NCI-H1417 (cell line): ENCODE data around the gene EHMT1.
A peak's percentile ranks its signal among the peaks of the same experiment; 100 is the strongest.

Source experiments
- DNase-seq, 3 experiments: peaks; one replicate each; lab custom pipeline; 2025; lab: John Stamatoyannopoulos, UW

The EHMT1 gene

DNA sequence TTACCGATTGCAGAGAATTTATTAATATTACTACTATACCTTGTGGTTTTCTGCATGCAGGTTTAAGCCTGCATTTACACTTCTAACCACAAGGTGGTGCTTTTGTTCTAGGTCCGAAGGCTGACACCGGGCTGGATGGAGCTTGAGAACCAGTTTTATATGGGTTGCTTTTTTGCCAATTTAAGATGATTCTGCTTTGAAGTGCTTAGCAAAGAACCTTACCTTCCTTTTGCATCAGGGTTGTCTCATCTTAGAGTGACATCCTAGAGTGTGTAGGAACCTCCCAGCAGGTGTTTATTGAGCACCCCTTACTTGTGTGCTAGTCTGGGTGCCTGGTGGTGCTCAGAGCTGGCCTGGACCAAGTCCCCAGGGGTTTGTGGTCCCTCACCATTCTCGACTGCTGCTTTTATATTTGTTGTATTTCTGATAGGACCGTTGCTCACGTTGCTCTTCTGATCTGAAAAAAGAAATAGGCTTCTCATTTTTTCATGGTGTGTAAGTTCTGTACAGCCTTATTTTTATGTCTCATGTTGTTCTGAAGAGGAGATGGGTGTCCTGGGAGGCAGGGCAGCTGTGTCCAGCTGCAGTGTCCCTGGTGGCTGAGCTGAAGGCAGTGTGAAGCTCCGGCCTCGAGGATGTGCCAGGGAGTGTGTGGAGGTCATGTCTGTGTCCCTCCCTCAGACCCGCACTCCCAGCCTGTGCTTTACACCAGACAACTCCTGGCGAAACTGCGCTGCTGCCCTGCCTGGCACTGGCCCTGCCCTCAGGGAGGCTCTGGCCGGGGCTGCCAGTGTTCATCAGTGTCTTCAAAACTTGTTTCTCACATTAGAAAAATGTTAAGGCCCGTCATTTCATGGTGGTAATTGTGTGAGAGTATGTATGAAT is 54.3 kb downstream of the EHMT1 start:
- DNase-seq: peak; percentile 37 to 79 (median 57)

DNA sequence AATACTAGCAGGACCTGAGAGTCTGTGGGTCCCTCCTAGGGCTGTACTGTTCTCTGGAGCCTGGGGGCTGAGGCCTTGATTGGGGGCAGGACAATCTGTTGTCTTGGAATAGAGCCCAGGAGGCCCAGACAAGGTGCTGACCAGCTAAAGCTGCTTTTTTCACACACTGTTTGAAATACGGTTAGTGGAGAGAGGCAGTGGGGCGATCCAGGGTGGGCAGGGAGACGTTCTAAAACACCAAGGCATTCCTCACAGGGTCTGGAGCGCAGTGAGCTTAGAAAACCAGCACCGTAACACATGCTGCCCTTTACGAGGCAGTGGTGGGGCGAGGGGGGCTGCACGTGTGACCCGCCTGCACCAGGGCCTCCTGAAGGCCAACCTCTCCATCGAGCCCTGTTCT is 55.1 kb downstream of the EHMT1 start:
- no peak for DNase-seq

DNA sequence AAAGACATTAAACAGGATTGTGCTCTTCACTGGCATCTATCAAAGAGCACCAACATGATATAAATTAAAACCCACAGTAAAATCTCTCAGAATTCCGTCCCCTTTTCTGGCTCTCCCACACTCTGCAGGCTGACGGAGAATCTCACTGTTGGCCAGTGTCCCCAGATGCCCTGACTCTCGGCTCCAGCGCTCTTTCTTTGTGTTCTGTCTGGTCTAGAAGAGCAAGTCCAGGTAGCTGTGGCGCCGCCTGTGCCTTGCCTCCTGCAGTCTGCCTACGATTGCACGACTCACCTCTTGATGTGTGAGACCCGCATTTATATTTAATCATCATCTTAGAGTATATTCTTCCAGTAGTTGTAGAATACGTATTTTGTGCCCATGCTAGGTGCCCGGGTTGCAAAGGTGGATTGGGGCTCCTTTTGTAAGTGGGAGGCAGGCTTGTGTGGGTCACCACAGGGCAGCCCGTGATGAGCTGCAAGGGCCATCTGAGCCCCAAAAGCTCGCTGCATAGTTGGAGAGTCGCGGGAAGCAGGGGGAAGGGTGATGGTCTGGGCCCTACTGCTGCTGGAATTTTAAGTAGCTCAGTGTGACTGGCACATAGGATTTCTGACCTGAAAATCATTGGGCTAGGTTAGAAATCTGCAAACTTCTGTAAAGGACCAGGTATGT is 55.6 kb downstream of the EHMT1 start:
- peak in 1 of 3 experiments; percentile 17 for DNase-seq

DNA sequence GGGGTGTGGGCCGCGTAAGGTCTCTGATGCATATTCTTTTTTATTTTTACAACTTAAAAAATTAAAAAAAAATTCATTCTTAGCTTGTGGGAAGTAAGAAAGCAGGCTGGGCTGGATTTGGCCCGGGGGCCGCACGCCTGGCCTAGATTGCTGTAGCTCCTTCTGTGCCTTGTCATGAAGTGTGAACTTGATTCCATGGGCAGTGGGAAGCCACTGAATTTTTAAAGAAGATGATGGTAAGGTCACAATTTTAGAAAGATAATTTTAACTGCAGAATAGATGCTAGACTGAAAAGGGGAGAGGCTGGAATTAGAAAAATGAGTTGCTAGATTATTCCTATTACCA is 56.1 kb downstream of the EHMT1 start:
- no peak for DNase-seq

DNA sequence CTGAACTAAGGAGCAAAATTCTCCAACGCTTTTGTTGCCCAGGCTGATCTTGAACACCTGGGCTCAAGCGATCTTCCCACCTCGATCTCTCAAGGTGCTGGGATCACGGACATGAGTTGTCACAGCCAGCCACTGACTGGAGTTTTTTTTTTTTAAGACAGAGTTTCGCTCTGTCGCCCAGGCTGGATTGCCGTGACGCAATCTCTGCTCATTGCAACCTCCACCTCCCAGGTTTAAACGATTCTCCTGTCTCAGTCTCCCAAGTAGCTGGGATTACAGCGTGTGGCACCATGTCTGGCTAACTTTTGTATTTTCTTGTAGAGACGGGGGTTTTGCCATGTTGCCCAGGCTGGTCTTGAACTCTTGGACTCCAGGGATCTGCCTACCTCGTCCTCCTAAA is 58.2 kb downstream of the EHMT1 start:
- no peak for DNase-seq

DNA sequence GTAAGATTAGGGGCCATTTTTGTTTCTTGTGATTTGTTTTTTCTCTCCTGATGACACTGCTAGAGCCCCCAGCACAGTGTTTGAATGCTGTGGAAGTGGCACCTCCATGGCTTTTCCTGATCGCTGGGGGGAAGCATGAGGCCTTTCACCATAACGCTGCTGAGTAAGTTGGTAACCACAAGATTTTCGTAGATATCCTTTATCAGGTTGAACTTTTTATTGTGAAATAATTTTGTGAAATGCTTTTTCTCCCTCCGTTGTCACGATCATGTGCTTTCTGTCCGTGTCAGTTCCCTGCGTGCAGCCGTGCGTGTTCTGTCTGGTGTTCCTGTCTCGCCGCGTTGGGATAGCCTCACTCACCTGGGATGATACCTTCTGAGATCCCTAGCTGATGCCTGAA is 59.4 kb downstream of the EHMT1 start:
- no peak for DNase-seq

DNA sequence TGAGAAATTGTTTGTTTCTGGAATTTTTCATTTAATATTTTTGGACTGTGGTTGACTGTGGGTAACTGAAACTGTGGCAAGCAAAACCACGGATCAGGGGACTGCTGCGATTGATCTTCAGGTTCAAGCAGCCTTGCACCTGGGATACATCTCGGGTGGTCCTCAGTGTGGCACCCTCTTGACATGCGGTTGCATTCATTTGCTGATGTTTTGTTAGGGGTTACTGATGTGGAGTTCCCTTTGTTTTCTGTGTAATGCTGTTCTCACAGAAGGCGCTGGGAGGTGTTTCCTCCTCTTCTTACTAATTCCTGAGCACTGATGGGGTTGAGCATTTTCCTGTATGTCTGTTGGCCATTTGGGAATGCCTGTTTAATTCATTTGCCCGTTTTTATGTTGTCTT is 60.4 kb downstream of the EHMT1 start:
- peak in 1 of 3 experiments; percentile 29 for DNase-seq

DNA sequence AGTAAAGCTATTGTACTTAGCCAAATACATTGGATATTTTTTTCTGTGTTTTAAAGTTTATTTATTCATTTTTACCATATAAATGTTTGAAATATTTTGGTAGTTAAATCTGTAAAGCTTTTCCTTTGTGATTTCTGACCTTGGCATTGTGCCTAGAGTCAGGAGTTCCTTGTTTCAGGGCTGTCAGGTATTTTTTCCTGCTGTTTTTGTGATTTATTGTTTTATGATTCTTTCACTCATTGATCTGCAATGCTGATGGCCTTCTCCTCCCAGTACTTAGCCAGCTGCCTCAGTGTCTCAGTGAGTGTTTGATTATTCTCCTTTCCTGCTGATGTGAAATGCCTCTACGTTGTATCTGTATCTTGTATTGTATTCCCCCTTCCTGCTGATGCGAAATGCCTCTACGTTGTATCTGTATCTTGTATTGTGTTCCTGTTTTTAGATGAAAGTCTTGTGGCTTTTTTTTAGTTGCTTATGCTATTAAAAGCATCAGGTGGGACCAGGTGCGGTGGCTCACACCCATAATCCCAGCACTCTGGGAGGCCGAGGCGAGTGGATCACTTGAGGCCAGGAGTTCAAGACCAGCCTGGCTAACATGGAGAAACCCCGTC is 61.0 kb downstream of the EHMT1 start:
- peak in 1 of 3 experiments; percentile 21 for DNase-seq

DNA sequence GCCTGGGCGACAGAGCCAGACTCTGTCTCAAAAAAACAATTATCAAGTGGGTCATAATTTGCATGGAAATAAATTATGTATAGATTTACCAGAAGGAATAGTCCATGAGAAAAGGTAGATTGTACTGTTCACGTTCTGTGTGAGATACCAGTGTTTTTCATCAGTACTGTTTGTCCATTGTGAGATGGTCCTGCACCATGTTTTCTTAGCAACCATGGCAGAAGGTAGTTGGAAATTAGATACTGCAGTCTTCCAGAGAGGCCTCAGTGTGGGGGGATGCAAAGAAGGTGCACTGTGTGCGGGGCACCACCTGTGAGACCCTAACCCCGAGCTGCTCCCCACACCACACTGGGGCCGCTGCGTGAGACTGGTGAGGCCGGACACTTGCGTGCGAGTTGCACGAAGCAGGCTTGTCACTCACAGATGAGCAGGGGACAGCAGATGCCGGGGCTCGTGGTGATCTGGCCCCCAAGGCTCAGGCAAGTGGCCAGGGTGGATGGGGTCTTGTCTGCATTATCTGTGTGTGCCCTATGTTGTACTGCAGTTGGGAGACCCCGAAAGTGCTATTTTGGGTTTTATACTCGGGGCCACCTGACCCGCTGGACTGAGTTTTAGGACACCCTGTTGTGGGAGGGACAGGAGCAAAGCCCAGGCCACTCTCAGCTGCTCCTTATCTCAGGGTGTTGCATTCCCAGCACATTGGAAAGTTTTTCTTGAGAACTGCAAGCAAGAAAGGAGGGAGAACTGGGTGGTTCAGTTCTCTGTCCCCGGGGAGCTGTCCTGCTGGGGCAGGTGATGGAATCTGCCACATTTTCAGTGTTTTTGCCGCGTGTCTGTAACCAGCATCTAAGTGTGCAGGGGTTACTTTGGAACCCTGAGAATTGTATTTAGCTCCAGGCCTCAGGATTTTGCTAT is 61.9 kb downstream of the EHMT1 start:
- DNase-seq: no peak

DNA sequence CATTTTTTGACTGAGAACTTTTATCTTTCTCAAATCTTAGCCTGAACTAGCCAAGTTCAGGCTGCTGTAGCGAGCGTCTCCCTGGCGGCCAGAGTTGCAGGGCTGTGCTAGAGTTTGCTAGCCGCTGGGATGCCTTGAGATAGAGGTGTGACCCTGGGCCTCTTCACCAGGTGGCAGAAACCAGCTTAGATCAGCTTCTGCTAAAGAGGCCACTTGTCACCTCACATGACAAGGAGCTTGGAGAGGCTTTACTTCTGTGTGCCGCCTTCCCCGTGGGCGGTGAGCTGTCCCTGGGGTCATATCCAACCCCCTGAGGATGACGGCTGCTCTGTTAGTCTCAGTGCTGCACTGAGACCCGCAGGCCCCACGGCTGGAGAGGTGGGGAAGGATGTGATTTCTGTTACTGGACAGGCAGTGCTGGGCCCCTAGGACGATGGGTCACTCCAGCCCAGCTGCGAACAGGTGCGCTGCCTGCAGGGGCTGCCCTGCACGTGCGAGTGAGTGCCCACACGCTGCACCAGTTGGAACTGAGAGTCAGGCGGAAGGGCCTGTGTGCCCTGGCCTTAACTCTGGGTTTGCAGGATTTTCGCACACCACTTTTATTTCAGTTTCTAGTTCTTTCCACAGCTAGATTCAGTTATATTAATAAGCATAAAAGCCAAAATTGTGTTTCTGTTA is 63.8 kb downstream of the EHMT1 start:
- peak; percentile 45 to 74 (median 59) for DNase-seq

DNA sequence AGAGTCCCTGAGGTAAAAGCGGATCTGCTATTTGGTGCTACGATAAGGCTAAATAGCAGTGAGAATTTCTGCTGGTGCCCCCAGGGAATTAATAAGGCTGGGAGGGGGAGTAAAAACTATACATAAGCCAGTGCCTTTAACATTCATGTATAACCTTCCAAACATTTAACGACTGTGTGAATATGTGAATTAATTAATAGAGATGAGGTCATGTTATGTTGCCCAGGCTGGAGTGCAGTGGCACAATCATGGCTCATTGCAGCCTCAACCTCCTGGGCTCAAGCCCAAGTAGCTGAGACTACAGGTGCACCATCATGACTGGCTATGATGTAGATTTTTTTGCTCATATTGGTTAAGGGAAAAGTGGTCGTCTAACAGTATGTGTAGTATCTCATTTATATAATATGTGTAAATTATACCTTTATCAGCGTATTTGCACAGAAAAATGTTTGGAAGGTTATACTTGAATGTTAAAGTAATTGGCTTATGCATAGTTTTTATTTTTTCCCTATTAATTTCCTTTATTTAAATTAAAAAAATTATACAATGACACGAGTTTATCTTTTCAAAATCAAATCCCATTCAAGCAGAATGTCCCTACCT is 64.6 kb downstream of the EHMT1 start:
- no peak for DNase-seq

DNA sequence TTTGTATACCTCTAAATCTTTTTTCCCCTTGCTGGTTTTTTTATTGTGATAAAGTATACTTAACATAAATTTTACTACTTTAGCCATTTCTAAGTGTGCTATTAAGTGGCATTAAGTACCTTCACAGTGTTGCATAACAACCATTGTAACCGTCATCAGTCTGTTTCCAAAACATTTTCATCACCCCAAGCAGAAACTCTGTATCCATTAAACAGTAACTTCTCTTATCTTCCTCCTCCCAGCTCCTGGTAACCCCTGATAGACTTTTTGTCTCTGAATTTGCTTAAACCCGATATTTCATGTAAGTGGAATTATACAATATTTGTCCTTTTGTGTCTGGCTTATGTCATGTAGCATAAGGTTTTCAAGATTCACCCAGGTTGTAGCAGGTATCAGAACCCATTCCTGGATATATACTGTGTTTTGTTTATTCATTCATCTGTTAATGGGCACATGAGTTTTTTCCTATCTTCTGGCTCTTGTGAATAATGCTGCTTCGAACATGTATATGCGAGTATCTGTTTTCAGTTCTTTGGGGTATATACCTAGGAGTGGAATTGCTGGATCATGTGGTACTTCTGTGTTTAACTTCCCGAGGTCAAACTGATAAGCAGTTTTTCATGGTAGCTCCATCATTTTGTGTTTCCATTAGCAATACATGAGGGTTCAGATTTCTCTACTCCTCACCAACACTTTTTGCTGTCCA is 66.4 kb downstream of the EHMT1 start:
- peak in 1 of 3 experiments; percentile 35 for DNase-seq

DNA sequence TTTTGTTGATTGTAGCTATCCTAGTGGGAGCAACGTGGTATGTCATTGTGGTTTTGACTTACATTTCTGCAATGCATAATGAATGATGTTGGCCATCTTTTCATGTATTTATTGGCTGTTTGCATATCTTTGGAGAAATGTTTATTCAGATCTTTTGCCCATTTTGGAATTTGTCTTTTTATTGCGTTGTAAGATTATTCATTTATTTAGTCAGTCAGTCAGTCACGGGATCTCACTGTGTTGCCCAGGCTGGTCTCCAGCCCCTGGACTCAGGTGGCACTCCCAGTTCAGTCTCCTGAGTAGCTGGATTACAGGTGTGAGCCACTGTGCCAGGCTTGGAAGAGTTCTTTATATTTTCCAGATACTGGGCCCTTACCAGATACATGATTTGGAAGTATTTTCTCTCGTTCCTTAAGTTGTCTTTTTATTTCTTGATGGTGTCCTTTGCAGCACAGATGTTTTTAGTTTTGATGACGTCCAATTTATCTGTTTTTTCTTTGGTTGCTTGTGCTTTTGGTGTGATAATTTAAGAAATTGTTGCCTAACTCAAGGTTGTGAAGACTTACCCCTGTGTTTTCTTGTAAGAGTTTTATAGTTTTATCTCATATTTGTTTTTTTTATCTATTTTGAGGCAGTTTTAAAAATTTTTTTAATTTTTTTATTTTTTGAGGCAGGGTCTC is 67.1 kb downstream of the EHMT1 start:
- DNase-seq: no peak

DNA sequence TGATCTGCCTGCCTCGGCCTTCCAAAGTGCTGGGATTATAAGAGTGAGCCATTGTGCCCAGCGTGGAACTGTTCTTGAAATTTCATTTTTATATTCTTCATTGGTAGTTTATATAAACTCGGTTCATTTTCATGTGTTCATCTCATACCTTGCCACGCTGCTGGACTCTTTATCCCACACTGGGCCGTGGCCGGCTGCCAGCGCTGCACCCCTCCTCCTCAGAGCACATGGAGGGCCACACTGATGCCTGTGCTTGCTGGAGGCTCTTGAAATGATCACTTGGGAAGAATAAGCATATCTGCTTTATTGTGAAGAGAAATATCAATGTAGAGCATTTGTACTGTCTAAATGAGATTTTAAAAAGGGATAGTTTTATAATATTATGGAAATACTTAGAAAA is 69.5 kb downstream of the EHMT1 start:
- no peak for DNase-seq

DNA sequence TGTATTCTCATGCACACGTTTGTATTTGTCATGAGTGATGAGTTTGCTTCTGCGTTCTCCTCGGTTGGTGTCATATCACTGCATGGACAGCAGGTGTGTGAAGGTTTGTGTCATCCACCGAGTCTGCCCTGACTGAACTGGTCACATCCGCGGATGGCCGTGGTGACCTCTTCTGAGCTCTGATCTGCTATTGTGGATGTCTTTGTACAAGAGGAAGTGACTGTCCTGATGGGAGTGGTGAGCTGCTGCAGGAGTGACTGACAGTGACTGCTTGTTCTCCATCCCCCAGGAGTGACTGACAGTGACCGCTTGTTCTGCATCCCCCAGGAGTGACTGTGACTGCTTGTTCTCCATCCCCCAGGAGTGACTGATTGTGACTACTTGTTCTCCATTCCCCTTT is 69.9 kb downstream of the EHMT1 start:
- DNase-seq: peak in 1 of 3 experiments; percentile 11

DNA sequence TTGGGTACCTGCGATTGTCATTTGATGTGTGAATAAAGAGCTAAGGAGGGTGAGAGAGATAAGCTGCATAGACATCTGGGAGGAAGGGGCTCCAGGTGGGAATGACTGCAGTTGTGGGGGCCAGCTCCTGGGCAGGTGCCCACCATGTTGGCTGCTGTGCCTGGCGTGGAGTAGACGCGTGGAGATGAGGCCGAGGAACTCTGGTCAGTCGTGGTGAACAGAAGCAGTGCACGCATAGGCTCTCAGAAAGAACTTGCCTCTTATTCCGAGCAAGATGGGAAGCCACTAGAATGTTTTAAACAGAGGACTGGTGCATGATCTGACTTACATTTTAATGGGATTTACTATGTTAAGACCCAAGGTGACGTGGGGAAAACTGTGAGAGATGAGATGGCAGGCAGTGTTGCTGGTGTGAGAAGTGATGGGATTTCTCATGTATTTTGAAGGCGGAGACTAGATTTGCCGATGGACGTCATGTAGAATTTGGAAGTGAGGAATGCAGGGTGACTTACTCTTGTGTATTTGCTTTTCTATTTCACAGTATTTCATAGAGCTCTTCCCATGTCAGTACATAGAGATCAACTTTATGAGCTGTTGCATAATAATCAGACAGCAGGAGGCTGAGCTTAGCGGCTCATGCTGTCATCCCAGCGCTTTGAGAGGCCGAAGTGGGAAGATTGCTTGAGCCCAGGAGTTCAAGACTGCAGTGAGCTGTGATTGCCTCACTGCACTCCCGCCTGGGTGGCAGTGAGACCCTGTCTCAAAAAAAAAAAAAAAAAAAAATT is 71.1 kb downstream of the EHMT1 start:
- peak in 1 of 3 experiments; percentile 19 for DNase-seq

DNA sequence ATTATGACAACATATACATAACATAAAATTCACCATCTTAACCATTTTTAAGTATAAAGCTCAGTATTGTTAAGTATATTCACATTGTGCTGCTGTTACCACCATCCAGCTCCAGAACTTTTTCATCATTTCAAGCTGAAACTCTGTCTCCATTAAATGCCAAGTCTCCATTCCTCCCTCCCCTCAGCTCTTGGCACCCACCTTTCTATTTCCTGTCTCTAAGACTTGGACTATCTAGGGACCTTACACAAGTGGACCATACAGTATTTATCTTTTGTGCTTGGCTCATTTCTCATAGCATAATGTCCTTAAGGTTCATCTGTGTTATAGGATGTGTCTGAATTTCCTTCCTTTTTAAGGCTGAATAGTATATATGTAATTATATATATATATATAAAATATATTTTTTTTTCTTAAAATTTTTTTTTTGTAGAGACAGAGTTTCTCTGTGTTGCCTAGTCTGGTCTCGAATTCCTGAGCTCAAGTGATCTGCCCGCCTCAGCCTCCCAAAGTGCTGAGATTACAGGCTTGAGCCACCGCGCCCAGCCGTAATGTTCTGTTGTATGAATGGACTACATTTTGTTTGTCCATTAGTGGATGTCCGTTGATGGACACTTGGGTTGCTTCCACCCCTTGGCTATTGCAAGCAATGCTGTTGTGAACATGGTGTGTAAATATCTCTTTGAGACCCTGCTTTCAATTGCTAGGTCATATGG is 72.3 kb downstream of the EHMT1 start:
- DNase-seq: no peak

DNA sequence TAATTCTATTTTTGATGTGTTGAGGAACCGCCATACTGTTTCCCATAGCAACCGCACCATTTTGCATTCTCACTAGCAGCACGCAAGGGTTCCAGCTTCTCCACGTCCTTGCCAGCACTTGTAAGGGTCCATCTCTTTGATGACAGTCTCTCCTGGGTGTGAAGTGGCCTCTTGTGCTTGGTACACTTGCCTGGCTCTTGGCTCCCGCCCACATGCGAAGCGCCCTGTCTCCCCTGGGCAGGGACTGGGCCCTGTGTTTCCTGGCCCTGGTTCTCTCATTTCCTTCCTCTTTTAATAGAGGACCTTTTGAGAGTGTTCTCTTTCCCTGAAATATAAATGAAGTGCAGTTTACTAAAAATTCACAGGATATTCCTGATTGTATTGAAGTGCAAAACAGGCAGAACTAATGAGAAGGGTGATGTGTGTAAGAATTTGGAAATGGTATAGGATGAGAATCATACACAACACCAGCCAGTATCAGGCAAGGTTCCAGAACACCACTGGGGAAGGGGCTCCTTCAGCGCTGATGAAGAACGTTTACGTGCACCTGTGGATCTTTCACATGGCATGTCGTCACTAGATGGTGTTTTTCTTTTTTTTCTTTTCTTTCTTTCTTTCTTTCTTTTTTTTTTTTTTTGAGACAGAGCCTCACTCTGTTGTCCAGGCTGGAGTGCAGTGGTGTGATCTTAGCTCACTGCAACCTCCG is 73.0 kb downstream of the EHMT1 start:
- peak in 1 of 3 experiments; percentile 53 for DNase-seq
